Fibroblast of lung (primary cell): ENCODE results near the gene MCF2L. TPM values are rescaled to one million over a fixed set of nuclear protein-coding genes. Genes with fewer than 3 reads are reported as not detected.

ENCODE experiments used
- DNase-seq, 2 donors: peaks; one replicate each; pipeline versions ENCODE4 v3.0.0 to v3.0.0-alpha.2; 2010; ENCODE audit warnings: low read depth in 2 of 2
- H2AFZ ChIP-seq: 2 replicates; pipeline ENCODE4 v1.5.1; 2012; ENCODE audit warnings: low read length, control low read depth, inconsistent platforms
- H3K27ac ChIP-seq: 2 replicates; pipeline ENCODE4 v1.5.1; 2011; ENCODE audit warnings: low read length, control low read depth; ENCODE audit not compliant: insufficient read depth
- H3K27me3 ChIP-seq: 2 replicates; pipeline ENCODE4 v1.5.1; 2011; ENCODE audit warnings: mild to moderate bottlenecking, low read length; ENCODE audit not compliant: control insufficient read depth, insufficient read depth
- H3K36me3 ChIP-seq: 2 replicates; pipeline ENCODE4 v1.5.1; 2011; ENCODE audit warnings: low read length; ENCODE audit not compliant: control insufficient read depth, insufficient read depth
- H3K4me1 ChIP-seq: 2 replicates; pipeline ENCODE4 v1.5.1; 2011; ENCODE audit warnings: low read length; ENCODE audit not compliant: control insufficient read depth, insufficient read depth; ENCODE audit errors: extremely low read depth
- H3K4me2 ChIP-seq: 2 replicates; pipeline ENCODE4 v1.5.1; 2011; ENCODE audit warnings: low read length, control low read depth; ENCODE audit not compliant: insufficient read depth; ENCODE audit errors: extremely low read depth
- H3K4me3 ChIP-seq, 4 experiments: fragments of 200-600 bp in 1 of 4; sonication (generic) in 1 of 4; replicated peaks in 1 of 4; 2 replicates each; pipeline ENCODE4 v1.5.1; 2011 to 2016; ENCODE audit warnings: low read length in 4 of 4, low read depth in 3 of 4, mild to moderate bottlenecking in 3 of 4, control low read depth in 2 of 4, inconsistent platforms in 1 of 4, mixed read lengths in 1 of 4; ENCODE audit not compliant: insufficient read depth in 1 of 4; ENCODE audit errors: control extremely low read depth in 1 of 4
- H3K79me2 ChIP-seq: 2 replicates; pipeline ENCODE4 v1.5.1; 2012; ENCODE audit warnings: mild to moderate bottlenecking, low read length, inconsistent platforms; ENCODE audit not compliant: control insufficient read depth, insufficient read depth
- H3K9ac ChIP-seq: 2 replicates; pipeline ENCODE4 v1.5.1; 2011; ENCODE audit warnings: mild to moderate bottlenecking, low read length, control low read depth; ENCODE audit not compliant: insufficient read depth
- H3K9me3 ChIP-seq: 2 replicates; pipeline ENCODE4 v1.5.1; 2012; ENCODE audit warnings: low read depth, low read length; ENCODE audit not compliant: control insufficient read depth, insufficient read depth
- H4K20me1 ChIP-seq: 2 replicates; pipeline ENCODE4 v1.5.1; 2011; ENCODE audit warnings: low read length; ENCODE audit not compliant: control insufficient read depth, insufficient read depth; ENCODE audit errors: extremely low read depth
- EZH2 ChIP-seq: IDR thresholded peaks from 2 replicates; pipeline ENCODE4 v1.5.1; 2012; ENCODE audit warnings: low read length, control low read depth, mild to moderate bottlenecking; ENCODE audit errors: missing control alignments
- polyA plus RNA-seq, 2 donors: library from polyadenylated mRNA; depleted of rRNA in 1 of 2; stranded (reverse) in 1 of 2; unstranded in 1 of 2; fragments of >200 nt; gene quantifications; 2 replicates each; pipeline ENCODE4 v1.2.1, GENCODE V29; 2011 to 2012; ENCODE audit warnings: missing spikeins in 1 of 2
- total RNA-seq: library from RNA; depleted of rRNA; stranded (reverse); fragments of >200 nt; gene quantifications from 2 replicates; pipeline ENCODE4 v1.2.1, GENCODE V29; 2014
- TF ChIP-seq, protein P1 (sequence below), 2 donors: IDR thresholded peaks in 1 of 2; conservative IDR thresholded peaks in 1 of 2; 1 replicate in 1 of 2; 2 replicates in 1 of 2; pipeline ENCODE4 v1.5.1; 2011 to 2012; ENCODE audit warnings: low read length in 2 of 2, control low read depth in 1 of 2, inconsistent platforms in 1 of 2, low read depth in 1 of 2, mild to moderate bottlenecking in 1 of 2

Gene MCF2L
- total and polyA plus RNA-seq, 2 donors (not counting 1 experiment from before 2014, with no cell fraction given), result 0.18 to 3.3 TPM

DNA sequence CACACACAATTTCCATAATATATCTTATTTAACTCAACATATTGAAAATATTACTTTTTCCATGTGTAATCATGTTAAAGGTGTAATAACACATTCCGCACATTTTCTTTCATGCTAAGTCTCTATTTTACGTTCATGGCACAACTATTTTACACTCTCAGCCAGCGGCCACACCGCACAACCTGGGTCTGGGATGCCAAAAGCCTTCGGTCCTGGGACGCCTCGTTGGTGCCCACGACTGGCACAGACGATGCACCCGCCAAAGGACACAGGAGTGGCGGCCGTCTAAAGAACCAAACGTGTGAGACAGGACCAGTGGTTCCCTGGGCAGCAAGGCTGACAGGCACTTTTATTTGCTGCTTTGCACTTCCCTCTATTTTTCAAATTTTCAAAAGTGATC, 179.4 kb downstream of the MCF2L start:
- H3K27ac ChIP-seq, result no peak overlapping the region
- DNase-seq, result no peak
- H3K9ac ChIP-seq, result no peak overlapping the region
- H3K9me3 ChIP-seq, result no peaks in the 10 kb centered on the region
- H3K27me3 ChIP-seq, result no peaks in the 10 kb centered on the region
- no peak overlapping the region for H3K4me2 ChIP-seq
- no peaks in the 10 kb centered on the region for H4K20me1 ChIP-seq
- TF ChIP-seq EZH2, result no peak
- TF ChIP-seq, protein P1, sequence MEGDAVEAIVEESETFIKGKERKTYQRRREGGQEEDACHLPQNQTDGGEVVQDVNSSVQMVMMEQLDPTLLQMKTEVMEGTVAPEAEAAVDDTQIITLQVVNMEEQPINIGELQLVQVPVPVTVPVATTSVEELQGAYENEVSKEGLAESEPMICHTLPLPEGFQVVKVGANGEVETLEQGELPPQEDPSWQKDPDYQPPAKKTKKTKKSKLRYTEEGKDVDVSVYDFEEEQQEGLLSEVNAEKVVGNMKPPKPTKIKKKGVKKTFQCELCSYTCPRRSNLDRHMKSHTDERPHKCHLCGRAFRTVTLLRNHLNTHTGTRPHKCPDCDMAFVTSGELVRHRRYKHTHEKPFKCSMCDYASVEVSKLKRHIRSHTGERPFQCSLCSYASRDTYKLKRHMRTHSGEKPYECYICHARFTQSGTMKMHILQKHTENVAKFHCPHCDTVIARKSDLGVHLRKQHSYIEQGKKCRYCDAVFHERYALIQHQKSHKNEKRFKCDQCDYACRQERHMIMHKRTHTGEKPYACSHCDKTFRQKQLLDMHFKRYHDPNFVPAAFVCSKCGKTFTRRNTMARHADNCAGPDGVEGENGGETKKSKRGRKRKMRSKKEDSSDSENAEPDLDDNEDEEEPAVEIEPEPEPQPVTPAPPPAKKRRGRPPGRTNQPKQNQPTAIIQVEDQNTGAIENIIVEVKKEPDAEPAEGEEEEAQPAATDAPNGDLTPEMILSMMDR (conservative IDR thresholded peaks at IDR 0.05 in 1 of 2, IDR thresholded peaks at IDR 0.05 in 1 of 2; ENCODE audit: low read depth in 1 of 2, low read length in 2 of 2), result no peak
- H2AFZ ChIP-seq, result no peak overlapping the region
- H3K4me3 ChIP-seq, result no peak overlapping the region
- H3K4me1 ChIP-seq, result peaks cover 10% of the 10 kb centered on the region
- H3K79me2 ChIP-seq, result no peaks in the 10 kb centered on the region
- H3K36me3 ChIP-seq, result no peaks in the 10 kb centered on the region

DNA sequence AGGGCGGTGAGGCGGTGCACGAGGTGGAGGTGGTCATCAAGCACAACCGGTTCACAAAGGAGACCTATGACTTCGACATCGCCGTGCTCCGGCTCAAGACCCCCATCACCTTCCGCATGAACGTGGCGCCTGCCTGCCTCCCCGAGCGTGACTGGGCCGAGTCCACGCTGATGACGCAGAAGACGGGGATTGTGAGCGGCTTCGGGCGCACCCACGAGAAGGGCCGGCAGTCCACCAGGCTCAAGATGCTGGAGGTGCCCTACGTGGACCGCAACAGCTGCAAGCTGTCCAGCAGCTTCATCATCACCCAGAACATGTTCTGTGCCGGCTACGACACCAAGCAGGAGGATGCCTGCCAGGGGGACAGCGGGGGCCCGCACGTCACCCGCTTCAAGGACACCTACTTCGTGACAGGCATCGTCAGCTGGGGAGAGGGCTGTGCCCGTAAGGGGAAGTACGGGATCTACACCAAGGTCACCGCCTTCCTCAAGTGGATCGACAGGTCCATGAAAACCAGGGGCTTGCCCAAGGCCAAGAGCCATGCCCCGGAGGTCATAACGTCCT, 180.0 kb downstream of the MCF2L start:
- H3K4me1 ChIP-seq, result peaks cover 12% of the 10 kb centered on the region
- H2AFZ ChIP-seq, result no peak overlapping the region
- H3K4me2 ChIP-seq, result no peak overlapping the region
- no peaks in the 10 kb centered on the region for H3K36me3 ChIP-seq
- no peaks in the 10 kb centered on the region for H3K79me2 ChIP-seq
- H3K9me3 ChIP-seq, result no peaks in the 10 kb centered on the region
- no peaks in the 10 kb centered on the region for H4K20me1 ChIP-seq
- TF ChIP-seq, protein P1 (conservative IDR thresholded peaks at IDR 0.05 in 1 of 2, IDR thresholded peaks at IDR 0.05 in 1 of 2; ENCODE audit: low read depth in 1 of 2, low read length in 2 of 2), result no peak
- TF ChIP-seq EZH2, result no peak
- H3K27me3 ChIP-seq, result no peaks in the 10 kb centered on the region
- no peak overlapping the region for H3K9ac ChIP-seq
- no peak for DNase-seq
- no peak overlapping the region for H3K4me3 ChIP-seq
- H3K27ac ChIP-seq, result no peak overlapping the region

Other genes starting within 250 kb of the MCF2L start
- gene F7, start 136.6 kb downstream of the MCF2L start, total RNA-seq, result under 0.01 TPM in 1 of 2 replicates, not detected in the other
- gene F7, start 136.6 kb downstream of the MCF2L start, polyA plus RNA-seq, result not detected in 2 replicates
- 20.3 and 41.5 TPM in 2 replicates for gene F10, start 153.6 kb downstream of the MCF2L start, total RNA-seq
- 6.7 and 39.9 TPM in 2 replicates for gene F10, start 153.6 kb downstream of the MCF2L start, polyA plus RNA-seq
- gene PROZ, start 189.4 kb downstream of the MCF2L start, total RNA-seq, result not detected in 2 replicates
- not detected in 2 replicates for gene PROZ, start 189.4 kb downstream of the MCF2L start, polyA plus RNA-seq
- 66.8 and 113 TPM in 2 replicates for gene PCID2, start 239.5 kb downstream of the MCF2L start, total RNA-seq
- gene PCID2, start 239.5 kb downstream of the MCF2L start, polyA plus RNA-seq, result 85.6 and 93.5 TPM in 2 replicates
- gene CUL4A, start 240.4 kb downstream of the MCF2L start, total RNA-seq, result 98.4 and 126 TPM in 2 replicates
- 89.5 and 107 TPM in 2 replicates for gene CUL4A, start 240.4 kb downstream of the MCF2L start, polyA plus RNA-seq